Skin of body (tissue), 2 donors: ENCODE results near the gene RCAN1. TPM values are rescaled to one million over a fixed set of nuclear protein-coding genes. Genes with fewer than 3 reads are reported as not detected.
A peak's percentile ranks its signal among the peaks of the same experiment; 100 is the strongest.
"Not testable (repeated sequence)": the region's sequence is repeated elsewhere in the genome, so short reads cannot be mapped to it uniquely, and the experiment has no call there.

Experiments used
- DNase-seq: peaks from one replicate; lab custom pipeline; 2025; lab: John Stamatoyannopoulos, UW
- total RNA-seq: library from RNA; depleted of rRNA; stranded (reverse); fragments of >200 nt; gene quantifications from one replicate; pipeline ENCODE4 v1.2.3, GENCODE V29; 2014

RCAN1 gene
- total RNA-seq, 1 donor from 2014 or later: 33.9 TPM

DNA sequence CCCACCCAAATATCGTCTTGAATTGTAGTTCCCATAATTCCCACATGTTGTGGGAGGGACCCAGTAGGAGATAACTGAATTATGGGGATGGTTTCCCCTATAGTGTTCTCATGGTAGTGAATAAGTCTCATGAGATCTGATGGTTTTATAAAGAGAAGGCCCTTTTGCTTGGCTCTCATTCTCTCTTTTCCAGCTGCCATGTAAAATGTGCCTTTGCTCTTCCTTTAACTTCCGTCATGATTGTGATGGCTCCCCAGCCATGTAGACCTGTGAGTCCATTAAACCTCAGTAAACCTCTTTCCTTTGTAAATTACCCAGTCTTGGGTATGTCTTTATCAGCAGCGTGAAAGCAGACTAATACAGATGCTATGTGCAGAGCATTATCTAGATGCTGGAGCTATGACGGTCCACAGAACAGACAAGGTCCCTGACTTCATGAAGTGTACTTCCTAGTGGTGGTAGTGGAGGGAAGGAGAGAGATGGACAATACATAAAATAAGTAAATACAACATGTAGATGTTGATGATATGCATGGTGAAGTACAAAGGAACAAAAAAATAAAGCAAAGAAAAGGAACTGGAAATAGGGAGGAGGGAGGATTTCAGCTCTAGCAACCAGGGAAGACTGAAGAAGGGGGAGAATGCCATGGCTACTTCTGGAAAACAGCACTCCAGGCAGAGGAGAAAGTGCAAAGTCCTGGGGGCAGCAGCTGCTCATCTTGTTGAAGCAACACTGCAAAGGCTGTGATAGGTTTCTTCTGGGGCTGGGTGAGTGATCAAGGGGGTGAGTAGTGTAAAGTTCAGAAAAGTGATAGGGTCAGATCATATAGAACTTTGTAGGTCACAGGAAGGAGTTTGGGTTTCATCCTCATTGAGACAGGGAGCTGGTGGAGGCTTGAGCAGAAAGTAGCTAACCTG, 6.8 kb upstream of the RCAN1 start:
- DNase-seq: no peak

DNA sequence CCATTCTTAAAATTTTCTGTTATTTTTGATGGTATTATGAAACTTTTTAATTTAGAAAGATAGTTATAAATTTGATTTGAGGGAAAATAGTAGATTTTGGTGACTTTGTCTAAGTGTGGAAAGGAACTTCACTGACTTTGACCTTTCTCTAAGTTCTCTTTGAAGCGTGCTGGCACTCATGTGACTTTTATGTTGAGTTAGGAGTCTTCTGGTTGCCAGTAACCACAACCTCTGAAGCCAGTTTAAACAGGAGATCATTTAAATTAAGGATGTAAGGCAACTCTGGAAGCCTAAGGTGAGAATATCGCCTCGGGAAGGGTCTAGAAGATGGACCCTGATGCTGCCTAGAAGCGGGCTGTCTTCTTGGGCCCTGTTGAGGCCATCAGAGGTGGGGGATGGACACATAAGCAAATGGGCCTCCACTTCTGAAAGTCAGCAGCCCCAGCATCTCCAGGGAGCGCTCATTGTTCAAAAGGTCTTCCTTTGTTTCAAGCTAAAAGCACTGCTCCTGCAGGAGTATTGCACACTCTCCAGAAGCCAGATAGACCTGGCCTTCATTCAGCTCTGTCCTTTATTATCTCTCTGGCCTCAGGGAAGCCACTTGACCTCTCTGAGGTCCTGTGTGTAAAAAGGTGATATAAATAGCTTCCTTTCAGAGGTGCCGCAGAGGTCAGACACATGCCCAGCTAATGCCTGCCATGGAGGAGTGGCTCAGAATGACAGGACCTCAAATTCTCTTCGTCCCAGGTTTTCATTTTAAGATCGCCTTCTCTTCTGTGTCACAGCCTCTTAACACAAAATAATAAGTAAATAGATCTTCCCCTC, 5.1 kb upstream of the RCAN1 start:
- DNase-seq: no peak

DNA sequence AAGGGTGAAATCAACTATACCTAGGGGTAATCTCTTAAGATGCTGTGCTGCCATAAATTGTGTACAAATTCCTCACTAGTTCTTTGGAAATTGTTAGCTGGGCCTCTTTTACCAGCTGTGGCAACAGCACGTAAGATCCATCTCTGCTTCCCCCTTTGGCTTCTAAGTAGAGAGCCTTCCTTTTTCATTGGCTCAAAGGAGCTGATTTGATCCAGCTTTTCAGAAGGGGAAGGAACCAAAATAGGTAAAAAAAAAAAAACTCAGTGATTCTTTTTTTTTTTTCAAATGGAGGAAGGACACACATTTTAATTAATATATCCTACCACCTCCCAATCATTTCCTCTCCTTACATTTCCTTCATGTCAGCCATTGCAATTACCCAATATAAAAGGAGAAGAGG, 4.0 kb upstream of the RCAN1 start:
- no peak for DNase-seq

DNA sequence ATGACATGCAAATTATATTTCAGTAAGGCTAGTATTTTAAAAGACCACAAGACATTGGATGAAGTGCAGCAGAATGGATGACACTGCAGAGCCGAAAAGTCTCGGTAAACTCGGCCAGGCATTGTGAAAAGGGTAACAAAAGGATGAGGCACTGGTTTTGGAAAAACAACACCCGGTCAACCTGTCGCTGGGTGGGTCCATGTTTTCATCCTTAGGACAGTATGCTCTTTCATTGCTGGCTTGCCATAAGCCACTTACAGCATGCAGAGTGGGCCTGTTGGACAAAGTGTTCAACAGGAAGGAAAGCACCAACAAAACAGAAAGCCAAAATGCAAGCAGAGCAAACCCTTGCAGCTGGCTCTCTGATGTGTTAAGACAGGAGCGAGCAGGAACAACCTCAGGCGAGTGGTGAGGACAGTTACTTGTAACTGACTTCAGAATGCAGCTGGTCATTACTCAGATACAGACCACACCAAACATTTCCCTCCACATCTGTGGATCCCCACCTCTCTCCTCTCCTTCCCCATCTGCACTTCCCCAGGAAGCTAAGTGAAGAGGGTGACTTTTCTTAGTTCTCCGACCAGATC, 2.9 kb upstream of the RCAN1 start:
- no peak for DNase-seq

DNA sequence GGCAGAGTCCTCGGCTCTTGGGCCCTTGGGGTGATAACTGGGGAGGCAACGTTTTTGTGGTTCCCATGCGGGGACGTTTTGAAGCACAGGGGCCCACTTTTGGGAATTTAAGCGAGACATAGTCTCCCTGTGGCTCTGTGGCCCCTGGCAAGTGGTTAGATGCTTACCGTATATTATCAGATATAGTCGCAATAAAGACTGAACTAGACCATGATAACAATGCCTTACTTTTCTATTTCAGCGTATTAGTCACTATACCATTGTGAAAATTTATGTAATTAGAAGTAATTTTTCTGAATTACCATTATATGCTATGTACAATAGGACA, 538 bp upstream of the RCAN1 start:
- no peak for DNase-seq

DNA sequence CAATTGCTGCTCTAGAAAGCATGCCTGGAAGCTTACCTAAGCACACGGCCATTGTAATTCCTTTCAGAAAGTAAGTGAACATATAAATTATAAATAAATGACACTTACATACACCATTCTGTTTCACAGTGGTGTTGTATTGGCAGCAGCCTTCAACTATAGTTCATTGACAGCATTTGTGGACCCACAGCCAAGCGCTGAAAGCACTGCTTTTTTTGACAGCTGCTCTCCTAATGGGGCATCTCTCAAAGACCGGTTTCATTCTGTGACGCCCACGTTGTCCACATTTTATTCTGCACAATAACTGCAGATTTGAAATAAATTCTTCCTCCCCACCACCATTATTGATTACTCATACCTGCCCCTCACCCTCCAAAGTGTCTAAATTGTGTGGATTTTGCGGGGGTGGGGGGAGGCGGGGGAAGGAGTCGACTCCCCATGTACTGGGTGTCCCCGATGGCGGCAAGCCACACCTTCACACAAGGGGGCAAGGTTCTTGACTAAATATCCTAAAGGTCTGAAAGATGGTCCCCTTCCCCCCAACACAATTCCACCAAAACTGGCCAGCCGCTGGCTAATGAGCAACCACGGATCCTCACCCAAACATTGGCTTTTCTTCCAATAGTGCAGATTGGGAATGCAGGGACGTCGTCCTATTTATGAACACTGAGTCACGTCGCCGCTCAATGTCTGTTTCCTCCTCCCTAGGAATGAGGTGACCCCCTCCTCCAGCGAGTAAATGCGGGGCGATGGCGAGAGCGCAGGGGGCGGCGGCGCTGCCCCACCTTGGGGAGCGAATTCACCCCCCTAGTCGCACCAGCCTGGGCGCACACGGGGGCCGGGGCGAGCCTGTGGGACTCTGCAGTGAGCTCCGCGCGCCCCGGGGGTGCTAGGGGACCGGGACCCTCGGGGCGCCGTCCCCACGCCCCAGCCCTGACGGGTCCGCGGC, 960 bp downstream of the RCAN1 start:
- no peak for DNase-seq

DNA sequence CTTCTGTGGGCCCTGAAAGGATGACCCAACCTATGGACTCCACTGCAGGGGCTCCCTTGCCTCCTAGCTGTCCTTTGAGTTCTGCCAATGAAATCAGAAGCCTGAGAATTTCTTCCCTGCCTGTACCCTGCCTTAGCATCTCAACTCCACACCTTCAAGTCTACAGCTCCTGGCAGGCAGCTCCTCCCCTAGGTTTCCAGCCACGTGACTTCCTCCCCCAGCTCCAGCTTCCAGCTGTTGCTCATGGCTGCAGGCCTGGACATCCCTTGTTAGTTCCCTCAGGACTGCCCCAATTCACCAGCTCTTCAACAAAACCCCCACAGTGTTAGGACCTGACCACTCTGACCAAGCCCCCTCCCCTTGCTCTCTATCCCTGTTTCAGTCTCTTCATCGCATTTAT, 2.4 kb downstream of the RCAN1 start:
- no peak for DNase-seq

DNA sequence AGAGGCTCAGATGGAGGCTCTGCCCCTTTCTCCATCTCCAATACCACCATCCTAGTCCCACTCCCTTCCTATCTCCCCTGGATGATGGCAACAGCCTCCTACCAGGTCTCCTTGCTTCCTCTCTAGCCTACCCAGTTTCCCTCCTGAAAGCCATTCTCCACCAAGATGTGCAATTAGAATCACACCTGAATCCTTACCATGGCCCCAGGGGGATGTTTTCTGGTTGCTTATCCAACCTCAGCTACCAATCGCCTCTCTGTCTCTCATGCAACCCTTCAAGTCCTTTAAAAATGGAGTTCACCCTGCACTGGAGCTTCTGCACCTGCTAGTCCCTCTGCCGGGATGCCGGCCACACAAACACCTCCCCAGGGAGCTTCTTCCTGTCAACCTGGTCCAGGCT, 2.9 kb downstream of the RCAN1 start:
- no peak for DNase-seq

DNA sequence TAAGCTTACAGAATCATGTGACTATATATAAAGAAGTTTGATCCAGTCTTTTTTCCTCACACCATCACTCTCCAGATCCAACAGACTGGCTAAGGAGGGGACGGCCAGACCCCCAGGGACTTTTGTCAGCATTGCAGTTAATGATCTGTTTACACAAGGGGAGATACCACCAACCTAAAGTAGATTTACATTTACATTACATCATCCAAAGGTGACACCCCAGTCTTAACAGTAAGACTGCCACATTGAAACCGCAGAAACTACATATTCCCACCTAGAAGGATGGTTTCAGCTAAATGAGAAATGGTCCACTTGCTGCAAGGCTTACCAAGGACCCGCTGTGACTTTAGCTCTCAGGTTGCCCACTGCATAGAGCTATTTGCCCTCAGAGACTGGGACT, 3.4 kb downstream of the RCAN1 start:
- no peak for DNase-seq

DNA sequence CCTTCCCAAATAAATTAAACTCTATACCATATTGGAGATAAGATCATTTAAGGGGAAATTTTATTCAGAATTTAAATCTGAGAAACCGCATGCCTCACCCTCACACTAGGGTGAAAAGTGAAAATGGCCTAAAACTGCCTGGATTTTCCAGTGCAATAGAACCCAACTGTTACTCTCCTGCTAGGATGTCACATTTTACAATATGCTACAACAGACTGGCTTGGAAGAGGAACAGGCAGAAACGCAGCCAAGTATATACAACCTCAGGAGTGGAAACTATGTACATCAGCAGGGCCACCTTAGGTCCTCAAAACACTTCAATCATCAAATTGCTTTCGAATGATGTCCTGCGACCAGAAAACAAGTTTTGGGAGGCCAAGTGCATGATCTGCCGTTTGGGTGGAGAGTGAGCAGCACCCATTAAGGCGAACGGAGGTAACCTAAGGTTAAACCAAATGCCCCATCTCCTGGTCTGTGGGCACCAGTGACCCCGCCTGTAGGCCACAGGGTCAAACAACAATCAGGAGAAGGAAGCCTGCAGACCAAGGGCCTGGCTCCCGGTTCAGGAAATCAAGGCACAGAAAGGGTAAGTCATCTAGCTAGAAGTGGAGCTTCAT, 4.9 kb downstream of the RCAN1 start:
- DNase-seq: no peak

DNA sequence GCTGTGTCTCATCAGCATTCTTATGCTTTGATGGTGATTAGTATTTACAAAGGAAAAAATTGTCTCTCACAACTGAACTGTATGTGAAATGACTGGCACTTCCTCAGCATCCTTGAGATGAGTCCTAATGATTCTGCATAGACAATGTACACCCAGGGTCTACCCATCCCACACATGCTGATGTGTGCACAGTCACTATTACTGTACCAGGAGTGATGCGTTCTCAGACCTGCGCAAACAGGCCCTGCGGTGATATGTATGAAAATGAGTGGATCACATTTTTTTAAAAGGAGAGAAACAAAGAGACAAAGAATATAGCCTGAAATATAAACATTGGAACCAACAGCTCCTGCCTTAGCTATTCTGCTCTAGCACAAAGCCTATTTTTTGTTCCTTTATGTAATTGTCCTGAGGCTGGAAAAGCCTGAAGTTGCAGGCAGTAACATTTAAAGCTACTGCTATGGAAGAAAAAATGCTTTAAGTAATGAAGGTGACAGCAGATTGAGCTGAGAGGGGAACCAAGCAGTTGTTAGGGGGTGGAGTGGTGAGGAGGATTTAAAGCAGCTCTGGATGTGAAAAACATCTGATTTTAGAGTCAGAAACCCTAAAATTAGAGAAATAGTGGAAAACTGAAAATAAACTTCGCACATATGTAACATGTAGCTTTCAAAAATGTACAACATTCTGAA, 5.5 kb downstream of the RCAN1 start:
- no peak for DNase-seq

DNA sequence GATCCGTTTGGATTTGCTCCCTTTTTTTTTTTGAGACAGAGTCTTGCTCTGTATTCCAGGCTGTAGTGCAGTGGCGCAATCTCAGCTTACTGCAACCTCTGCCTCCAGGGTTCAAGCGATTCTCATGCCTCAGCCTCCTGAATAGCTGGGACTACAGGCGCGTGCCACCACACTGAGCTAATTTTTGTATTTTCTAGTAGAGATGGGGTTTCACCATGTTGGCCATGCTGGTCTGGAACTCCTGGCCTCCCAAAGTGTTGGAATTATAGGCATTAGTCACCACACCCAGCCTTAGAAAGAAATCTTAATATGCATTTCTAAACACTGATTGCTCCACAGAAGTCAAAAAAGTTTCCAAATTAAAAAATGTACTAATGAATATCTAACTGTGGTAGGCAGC, 7.5 kb downstream of the RCAN1 start:
- DNase-seq: not testable (repeated sequence)

DNA sequence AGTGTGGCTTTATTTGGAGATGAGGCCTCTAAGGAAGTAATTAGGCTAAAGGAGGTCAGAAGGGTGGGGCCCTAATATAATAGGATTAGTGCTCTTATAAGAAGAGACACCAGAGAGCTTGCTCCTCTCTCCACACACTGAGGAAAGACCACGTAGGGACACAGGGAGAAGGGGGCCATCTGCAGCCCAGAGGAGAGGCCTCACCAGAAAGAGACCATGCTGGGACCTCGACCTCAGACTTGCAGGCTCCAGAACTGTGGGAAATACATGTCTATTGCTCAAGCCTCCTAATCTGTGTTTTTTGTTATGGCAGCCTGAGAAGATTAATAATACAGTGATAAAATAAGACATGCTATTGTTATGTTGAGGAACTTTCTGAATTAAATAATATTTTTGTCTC, 8.3 kb downstream of the RCAN1 start:
- DNase-seq: no peak

DNA sequence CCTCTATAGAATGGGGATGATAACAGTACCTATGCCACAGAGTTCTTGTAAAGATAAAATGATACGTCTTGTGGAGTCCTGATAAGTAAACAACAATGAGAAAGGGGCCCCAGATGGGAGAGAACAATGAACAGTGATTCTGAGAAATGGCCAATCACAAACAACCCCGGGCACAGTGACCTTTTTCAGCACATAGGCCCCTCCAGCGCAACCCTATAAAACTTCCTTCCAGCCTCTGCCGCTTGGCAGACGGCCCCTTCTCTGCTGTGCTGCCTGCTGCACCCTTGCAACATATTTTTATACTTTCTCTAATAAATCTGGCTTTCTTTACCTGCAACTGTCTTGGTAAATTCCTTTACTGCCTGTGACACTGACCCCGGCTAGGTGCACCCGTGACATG, 8.9 kb downstream of the RCAN1 start:
- DNase-seq: no peak

DNA sequence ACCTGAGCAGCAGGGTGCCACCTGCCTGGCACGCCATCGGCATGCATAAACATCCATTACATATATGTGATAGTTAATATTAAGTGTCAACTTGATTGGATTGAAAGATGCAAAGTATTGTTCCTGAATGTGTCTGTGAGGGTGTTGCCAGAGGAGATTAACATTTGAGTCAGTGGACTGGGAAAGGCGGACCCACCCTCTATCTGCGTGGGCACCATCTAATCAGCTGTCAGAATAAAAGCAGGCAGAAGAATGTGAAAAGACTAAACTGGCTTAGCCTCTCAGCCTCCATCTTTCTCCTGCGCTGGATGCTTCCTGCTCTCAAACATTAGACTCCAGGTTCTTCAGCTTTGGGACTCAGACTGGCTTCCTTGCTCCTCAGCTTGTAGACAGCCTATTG, 10.0 kb downstream of the RCAN1 start:
- not testable (repeated sequence) for DNase-seq

DNA sequence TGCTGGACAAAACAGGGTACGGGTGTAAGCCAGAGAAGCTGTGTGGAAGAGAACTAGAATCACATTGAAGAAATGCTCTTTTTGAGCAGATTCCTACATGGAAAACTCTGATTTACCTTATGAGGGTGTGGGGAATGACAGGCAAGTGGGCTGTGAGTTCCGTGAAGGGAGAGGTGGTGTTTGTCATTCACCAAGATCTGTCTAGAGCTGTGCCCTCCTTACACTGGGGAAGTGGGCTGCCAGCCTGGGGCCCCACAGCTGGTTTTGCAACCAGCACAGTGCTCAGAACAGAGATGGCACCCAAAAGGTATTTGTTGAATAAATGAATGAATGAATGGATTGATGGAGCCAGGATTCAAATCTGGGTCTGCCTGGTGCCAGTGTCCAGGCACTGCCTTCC, 10.4 kb downstream of the RCAN1 start:
- no peak for DNase-seq

DNA sequence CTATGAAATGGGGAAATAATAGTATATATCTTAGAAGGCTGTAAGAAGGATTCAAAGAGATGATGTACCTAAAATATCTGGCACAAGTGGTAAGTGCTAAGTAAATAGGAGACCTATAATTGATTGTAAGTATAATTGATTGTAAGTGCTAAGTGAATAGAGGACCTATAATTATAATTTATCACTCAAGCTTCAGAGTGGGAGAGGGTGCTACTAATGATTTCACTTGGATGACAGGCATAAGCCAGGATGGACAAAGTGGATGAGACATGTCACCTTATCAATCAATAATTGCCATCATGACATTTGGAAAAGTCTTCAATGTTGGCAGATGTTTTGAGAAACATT, 11.2 kb downstream of the RCAN1 start:
- DNase-seq: no peak

DNA sequence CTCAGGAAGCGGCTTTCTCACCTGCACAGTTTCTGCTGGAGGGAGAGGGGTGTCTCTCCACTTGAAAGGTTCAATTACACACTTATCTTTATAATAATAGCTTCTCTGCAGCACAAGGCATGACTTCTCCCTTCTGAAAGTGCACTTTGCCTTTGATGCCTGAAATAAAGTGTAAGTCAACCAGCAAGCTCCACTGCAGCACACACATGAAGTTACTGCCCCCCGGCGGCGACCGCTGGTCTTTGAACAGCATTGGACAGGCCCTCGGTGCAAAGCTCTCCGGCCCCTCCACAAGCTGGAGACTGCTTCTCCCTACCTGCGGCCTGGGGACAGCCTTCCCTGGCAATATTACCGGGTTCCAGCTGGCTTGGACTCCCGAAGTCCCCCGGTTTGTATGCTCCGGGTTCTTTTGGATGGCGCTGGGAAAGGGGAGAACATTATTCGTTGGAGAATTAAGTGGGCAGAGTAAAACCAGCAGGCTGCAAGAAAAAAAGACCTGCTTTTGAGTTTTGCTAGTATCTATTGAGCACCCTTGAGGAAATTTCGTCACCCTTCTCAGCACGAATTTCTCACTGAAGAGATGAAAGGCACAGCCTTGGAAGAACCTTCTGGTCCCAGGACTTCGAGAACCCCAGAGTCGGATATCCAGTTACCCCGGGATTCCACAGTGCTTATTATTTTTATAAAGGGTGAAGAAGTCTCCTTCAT, 11.8 kb downstream of the RCAN1 start:
- DNase-seq: peak; percentile 72

DNA sequence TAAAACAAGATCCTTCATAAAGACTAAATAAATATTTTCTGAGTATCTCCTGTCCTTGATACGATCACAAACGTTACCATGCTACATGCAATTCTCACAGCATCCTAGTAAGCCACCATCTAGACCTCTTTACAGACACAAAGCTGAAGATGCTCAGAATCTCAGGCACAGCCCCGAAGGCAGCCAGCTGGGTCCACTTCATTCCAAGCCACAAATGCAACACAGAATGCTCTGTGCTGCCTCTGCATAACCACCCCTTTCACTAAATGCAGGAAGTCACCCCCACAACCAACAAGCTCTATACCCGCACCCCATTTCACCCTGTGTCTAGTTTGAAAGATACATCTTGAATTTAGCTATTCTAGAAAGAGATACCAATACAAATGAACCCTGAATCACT, 12.9 kb downstream of the RCAN1 start:
- no peak for DNase-seq
